ENCODE measurements around the gene CDH4. TPM values are rescaled to one million over a fixed set of nuclear protein-coding genes. Genes with fewer than 3 reads are reported as not detected.

Gene CDH4
- total and polyA plus RNA-seq, 2 of the 13 experiments (the other 11 are each of a cell fraction or from before 2014, with no cell fraction given): not detected

DNA sequence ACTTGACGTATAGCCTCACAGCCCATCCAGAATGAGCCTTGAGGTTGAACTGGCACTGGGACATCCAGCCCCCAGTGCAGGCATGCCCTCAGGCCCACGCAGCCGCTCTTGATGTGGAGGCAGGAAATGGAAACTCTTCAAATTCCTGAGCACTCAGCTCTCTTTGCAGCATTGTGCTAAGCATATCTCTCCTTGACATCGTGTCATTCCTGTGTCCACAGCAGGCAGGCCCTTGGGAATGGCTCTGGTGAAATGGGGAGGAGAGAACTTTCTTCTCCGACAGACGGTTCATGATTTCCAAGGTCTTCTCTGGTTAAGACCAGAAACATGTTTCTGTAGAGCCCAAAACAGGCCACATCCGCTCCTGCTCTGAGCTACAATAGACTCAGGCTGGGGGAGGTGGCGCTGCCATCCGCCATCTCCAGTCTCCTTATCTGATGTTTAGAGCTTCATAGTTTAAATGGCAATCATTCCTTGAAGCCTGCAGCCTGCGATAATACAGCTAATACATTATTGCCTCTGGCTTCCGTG is 248.8 kb downstream of the CDH4 start:
- no peaks in the 10 kb centered on the region for H3K9me3 ChIP-seq (ENCODE audit: low read length)
- ChIA-PET CTCF (ENCODE audit: low intra/inter-chr PET ratio, low total read pairs) (no interaction called here), POLR2A (no interaction called here)
- no peak for DNase-seq (ENCODE audit: low spot score)
- H3K79me2 ChIP-seq (ENCODE audit: insufficient read depth, low read length): no peaks in the 10 kb centered on the region
- H2AFZ ChIP-seq (ENCODE audit: low read length): no peak overlapping the region
- H3K27me3 ChIP-seq (ENCODE audit: control insufficient read depth in 1 of 2, insufficient read depth in 2 of 2, low read length in 2 of 2): peaks cover 6 to 71% of the 10 kb centered on the region in 2 experiments; a peak in 4 of 5 replicates
- no peak overlapping the region for H3K4me3 ChIP-seq (replicated peaks in 1 of 3; ENCODE audit: insufficient read depth in 1 of 3, low read depth in 2 of 3, low read length in 3 of 3)
- H3K4me1 ChIP-seq (ENCODE audit: insufficient read depth, low read length): no peaks in the 10 kb centered on the region
- no peaks in the 10 kb centered on the region for H3K36me3 ChIP-seq (replicated peaks in 1 of 2; ENCODE audit: control insufficient read depth in 1 of 2, insufficient read depth in 2 of 2, low read length in 2 of 2)
- WGBS (ENCODE audit: low lambda C conversion rate): 19% methylated on average over 11 of the region's 11 CpGs
- no peak overlapping the region for H3K9ac ChIP-seq (ENCODE audit: insufficient read depth, low read depth, low read length)
- no peak overlapping the region for H3K4me2 ChIP-seq (ENCODE audit: low read depth, low read length)
- in situ Hi-C loops (cut with HindIII; ENCODE audit: extremely low pct_ligation_motif_present, low pct_unique_long_range_greater_than_20kb): no loop called here
- intact Hi-C loops (cut with micrococcal nuclease; ENCODE audit: unreplicated experiment): no loop called here
- no peak for ATAC-seq
- H4K20me1 ChIP-seq (ENCODE audit: insufficient read depth, low read length): no peaks in the 10 kb centered on the region; the same call in 1 of the 2 replicates
- H3K27ac ChIP-seq (ENCODE audit: extremely low read length, insufficient read depth, low read length): no peak overlapping the region
- FAIRE-seq: no peak
- no TSS peak for BruUV-seq (replicated peaks)
- TF ChIP-seq ZFAT (CRISPR knock-in tag; conservative IDR thresholded peaks at IDR 0.05): no peak
- no peak for TF ChIP-seq ZNF33A (CRISPR knock-in tag; IDR thresholded peaks at IDR 0.05; ENCODE audit: borderline replicate concordance)
- TF ChIP-seq, protein P1, sequence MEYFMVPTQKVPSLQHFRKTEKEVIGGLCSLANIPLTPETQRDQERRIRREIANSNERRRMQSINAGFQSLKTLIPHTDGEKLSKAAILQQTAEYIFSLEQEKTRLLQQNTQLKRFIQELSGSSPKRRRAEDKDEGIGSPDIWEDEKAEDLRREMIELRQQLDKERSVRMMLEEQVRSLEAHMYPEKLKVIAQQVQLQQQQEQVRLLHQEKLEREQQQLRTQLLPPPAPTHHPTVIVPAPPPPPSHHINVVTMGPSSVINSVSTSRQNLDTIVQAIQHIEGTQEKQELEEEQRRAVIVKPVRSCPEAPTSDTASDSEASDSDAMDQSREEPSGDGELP (IDR thresholded peaks at IDR 0.05; ENCODE audit: borderline replicate concordance, low read depth): no peak
- no peak for TF ChIP-seq ZMYM2 (CRISPR knock-in tag; IDR thresholded peaks at IDR 0.05)
- TF ChIP-seq, protein P2, sequence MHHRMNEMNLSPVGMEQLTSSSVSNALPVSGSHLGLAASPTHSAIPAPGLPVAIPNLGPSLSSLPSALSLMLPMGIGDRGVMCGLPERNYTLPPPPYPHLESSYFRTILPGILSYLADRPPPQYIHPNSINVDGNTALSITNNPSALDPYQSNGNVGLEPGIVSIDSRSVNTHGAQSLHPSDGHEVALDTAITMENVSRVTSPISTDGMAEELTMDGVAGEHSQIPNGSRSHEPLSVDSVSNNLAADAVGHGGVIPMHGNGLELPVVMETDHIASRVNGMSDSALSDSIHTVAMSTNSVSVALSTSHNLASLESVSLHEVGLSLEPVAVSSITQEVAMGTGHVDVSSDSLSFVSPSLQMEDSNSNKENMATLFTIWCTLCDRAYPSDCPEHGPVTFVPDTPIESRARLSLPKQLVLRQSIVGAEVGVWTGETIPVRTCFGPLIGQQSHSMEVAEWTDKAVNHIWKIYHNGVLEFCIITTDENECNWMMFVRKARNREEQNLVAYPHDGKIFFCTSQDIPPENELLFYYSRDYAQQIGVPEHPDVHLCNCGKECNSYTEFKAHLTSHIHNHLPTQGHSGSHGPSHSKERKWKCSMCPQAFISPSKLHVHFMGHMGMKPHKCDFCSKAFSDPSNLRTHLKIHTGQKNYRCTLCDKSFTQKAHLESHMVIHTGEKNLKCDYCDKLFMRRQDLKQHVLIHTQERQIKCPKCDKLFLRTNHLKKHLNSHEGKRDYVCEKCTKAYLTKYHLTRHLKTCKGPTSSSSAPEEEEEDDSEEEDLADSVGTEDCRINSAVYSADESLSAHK (CRISPR knock-in tag; IDR thresholded peaks at IDR 0.05; ENCODE audit: borderline replicate concordance): no peak
- TF ChIP-seq, protein P3, sequence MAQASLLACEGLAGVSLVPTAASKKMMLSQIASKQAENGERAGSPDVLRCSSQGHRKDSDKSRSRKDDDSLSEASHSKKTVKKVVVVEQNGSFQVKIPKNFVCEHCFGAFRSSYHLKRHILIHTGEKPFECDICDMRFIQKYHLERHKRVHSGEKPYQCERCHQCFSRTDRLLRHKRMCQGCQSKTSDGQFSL (CRISPR knock-in tag; IDR thresholded peaks at IDR 0.05): no peak
- TF ChIP-seq BHLHE40 (IDR thresholded peaks at IDR 0.05; ENCODE audit: low read length): no peak
- TF ChIP-seq ZNF775 (CRISPR knock-in tag; IDR thresholded peaks at IDR 0.05; ENCODE audit: borderline replicate concordance): no peak
- TF ChIP-seq SRF (IDR thresholded peaks at IDR 0.05; ENCODE audit: low read depth, low read length): no peak
- TF ChIP-seq ZNF558 (CRISPR knock-in tag; IDR thresholded peaks at IDR 0.05; ENCODE audit: borderline replicate concordance): no peak
- TF ChIP-seq, protein P4, sequence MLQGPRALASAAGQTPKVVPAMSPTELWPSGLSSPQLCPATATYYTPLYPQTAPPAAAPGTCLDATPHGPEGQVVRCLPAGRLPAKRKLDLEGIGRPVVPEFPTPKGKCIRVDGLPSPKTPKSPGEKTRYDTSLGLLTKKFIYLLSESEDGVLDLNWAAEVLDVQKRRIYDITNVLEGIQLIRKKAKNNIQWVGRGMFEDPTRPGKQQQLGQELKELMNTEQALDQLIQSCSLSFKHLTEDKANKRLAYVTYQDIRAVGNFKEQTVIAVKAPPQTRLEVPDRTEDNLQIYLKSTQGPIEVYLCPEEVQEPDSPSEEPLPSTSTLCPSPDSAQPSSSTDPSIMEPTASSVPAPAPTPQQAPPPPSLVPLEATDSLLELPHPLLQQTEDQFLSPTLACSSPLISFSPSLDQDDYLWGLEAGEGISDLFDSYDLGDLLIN (CRISPR knock-in tag; IDR thresholded peaks at IDR 0.05; ENCODE audit: borderline replicate concordance): no peak
- TF ChIP-seq ZBTB42 (CRISPR knock-in tag; IDR thresholded peaks at IDR 0.05): no peak
- TF ChIP-seq ZNF207 (IDR thresholded peaks at IDR 0.05; ENCODE audit: borderline replicate concordance): no peak
- TF ChIP-seq ERF (CRISPR knock-in tag; IDR thresholded peaks at IDR 0.05): no peak
- no peak for TF ChIP-seq ZNF746 (CRISPR knock-in tag; IDR thresholded peaks at IDR 0.05)
- no peak for TF ChIP-seq ZMYM4 (CRISPR knock-in tag; IDR thresholded peaks at IDR 0.05)
- TF ChIP-seq, protein P5, sequence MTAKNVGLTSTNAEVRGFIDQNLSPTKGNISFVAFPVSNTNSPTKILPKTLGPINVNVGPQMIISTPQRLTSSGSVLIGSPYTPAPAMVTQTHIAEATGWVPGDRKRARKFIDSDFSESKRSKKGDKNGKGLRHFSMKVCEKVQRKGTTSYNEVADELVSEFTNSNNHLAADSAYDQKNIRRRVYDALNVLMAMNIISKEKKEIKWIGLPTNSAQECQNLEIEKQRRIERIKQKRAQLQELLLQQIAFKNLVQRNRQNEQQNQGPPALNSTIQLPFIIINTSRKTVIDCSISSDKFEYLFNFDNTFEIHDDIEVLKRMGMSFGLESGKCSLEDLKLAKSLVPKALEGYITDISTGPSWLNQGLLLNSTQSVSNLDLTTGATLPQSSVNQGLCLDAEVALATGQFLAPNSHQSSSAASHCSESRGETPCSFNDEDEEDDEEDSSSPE (CRISPR knock-in tag; IDR thresholded peaks at IDR 0.05): no peak
- TF ChIP-seq, protein P6, sequence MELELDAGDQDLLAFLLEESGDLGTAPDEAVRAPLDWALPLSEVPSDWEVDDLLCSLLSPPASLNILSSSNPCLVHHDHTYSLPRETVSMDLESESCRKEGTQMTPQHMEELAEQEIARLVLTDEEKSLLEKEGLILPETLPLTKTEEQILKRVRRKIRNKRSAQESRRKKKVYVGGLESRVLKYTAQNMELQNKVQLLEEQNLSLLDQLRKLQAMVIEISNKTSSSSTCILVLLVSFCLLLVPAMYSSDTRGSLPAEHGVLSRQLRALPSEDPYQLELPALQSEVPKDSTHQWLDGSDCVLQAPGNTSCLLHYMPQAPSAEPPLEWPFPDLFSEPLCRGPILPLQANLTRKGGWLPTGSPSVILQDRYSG (CRISPR knock-in tag; IDR thresholded peaks at IDR 0.05): no peak
- no peak for TF ChIP-seq ZFP36L2 (CRISPR knock-in tag; IDR thresholded peaks at IDR 0.05)

All from HepG2 (cell line).